ENCODE results near the gene NGLY1.

NGLY1 gene

DNA sequence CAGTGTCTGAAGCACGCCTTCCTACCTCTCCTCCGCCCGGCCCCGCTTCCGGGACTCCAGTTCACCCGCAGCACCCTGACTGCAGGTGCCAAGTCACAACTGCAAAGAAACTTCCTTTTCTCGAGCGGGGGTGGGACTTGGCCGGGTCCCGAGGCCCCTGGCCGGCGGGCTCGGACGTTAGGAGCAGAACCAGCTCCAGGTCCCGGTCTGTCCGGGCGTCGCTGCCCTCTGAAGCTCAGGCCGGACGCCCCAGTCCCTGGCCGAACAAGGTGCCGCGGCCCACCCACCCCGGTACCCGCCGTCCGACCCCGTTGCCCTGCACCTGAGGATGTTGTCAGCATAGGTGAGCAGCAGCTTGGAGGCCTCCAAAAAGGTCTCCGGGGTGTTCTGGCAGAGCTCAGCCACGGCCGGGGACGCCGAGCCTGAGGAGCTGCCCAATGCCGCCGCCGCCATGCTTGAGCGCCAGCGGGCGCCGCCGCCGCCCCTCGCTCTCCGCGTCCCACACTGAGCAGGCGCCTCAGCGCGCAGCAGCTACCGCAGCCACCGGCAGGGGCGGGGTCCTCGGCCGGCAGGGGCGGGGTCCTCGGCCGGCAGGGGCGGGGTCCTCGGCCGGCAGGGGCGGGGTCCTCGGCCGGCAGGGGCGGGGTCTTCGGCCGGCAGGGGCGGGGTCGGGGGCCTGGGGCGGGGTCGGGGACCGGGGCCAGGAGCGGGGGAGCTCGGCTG is at the start of gene NGLY1:
TSS of gene NGLY1 (minus strand) at position 506 of the 723 bp plus-strand sequence. CDS start at position 453, 53 bp downstream.
- H3K27me3 ChIP-seq (ENCODE audit: control insufficient read depth in 1 of 2, insufficient read depth in 2 of 2, low read length in 2 of 2) = no peaks in the 10 kb centered on the region
- H3K4me3 ChIP-seq (ENCODE audit: low read depth in 1 of 2, low read length in 2 of 2) = peak within 1 kb of the TSS; percentile 78 to 89
- no peaks in the 10 kb centered on the region for H3K9me3 ChIP-seq (ENCODE audit: low read length)
- H3K4me1 ChIP-seq (ENCODE audit: insufficient read depth, low read length) = peaks cover 19% of the 10 kb centered on the region
- H3K27ac ChIP-seq (ENCODE audit: low read depth, low read length) = peak within 1 kb of the TSS; percentile 91
- no peaks in the 10 kb centered on the region for H3K36me3 ChIP-seq (ENCODE audit: insufficient read depth, low read length)
- peak within 1 kb of the TSS; percentile 65 for H3K9ac ChIP-seq (ENCODE audit: low read length)

GRCh38 chr3:25831578-25831977 is 48.3 kb upstream of the NGLY1 start:
- no peak overlapping the region for H3K4me3 ChIP-seq (ENCODE audit: low read depth in 1 of 2, low read length in 2 of 2)
- no peaks in the 10 kb centered on the region for H3K27me3 ChIP-seq (ENCODE audit: control insufficient read depth in 1 of 2, insufficient read depth in 2 of 2, low read length in 2 of 2)
- no peaks in the 10 kb centered on the region for H3K36me3 ChIP-seq (ENCODE audit: insufficient read depth, low read length)
- H3K4me1 ChIP-seq (ENCODE audit: insufficient read depth, low read length) = peaks cover 6% of the 10 kb centered on the region
- H3K27ac ChIP-seq (ENCODE audit: low read depth, low read length) = no peak overlapping the region
- no peaks in the 10 kb centered on the region for H3K9me3 ChIP-seq (ENCODE audit: low read length)
- H3K9ac ChIP-seq (ENCODE audit: low read length) = no peak overlapping the region

GRCh38 chr3:25830373-25831280 is 47.4 kb upstream of the NGLY1 start:
- H3K9ac ChIP-seq (ENCODE audit: low read length) = no peak overlapping the region
- H3K27ac ChIP-seq (ENCODE audit: low read depth, low read length) = no peak overlapping the region
- no peak overlapping the region for H3K4me3 ChIP-seq (ENCODE audit: low read depth in 1 of 2, low read length in 2 of 2)
- peaks cover 10% of the 10 kb centered on the region for H3K4me1 ChIP-seq (ENCODE audit: insufficient read depth, low read length)
- no peaks in the 10 kb centered on the region for H3K9me3 ChIP-seq (ENCODE audit: low read length)
- no peaks in the 10 kb centered on the region for H3K27me3 ChIP-seq (ENCODE audit: control insufficient read depth in 1 of 2, insufficient read depth in 2 of 2, low read length in 2 of 2)
- H3K36me3 ChIP-seq (ENCODE audit: insufficient read depth, low read length) = no peaks in the 10 kb centered on the region

GRCh38 chr3:25826510-25826909 is 43.3 kb upstream of the NGLY1 start:
- Histone ChIP-seq H3K9ac (ENCODE audit: low read length) (no peak overlapping the region), H3K27ac (ENCODE audit: low read depth, low read length) (no peak overlapping the region), H3K4me3 (ENCODE audit: low read depth in 1 of 2, low read length in 2 of 2) (no peak overlapping the region), H3K9me3 (ENCODE audit: low read length) (no peaks in the 10 kb centered on the region), H3K36me3 (ENCODE audit: insufficient read depth, low read length) (no peaks in the 10 kb centered on the region), H3K27me3 (ENCODE audit: control insufficient read depth in 1 of 2, insufficient read depth in 2 of 2, low read length in 2 of 2) (no peaks in the 10 kb centered on the region), H3K4me1 (ENCODE audit: insufficient read depth, low read length) (peaks cover 10% of the 10 kb centered on the region)

DNA sequence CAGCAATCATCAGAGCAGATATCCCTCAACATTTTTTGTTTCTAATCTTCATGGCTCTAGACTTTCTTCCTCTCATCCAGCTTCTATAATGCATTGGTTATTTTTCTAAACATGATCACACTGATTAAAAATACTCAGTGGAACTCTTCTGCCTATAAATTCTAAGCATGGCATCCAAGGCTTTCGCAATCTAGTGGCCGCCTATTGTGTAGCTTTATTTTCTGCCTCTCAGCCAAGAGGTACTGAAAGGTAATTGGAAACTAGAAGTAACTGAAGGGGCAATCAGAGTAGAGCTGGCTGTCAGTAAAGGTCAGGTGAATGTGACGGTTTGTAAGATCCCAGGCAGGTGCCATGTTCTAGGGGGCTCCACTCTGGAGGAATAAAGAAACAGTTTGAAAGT is 40.1 kb upstream of the NGLY1 start:
- H3K9ac ChIP-seq (ENCODE audit: low read length) = no peak overlapping the region
- H3K4me3 ChIP-seq (ENCODE audit: low read depth in 1 of 2, low read length in 2 of 2) = no peak overlapping the region
- H3K4me1 ChIP-seq (ENCODE audit: insufficient read depth, low read length) = peaks cover 4% of the 10 kb centered on the region
- no peaks in the 10 kb centered on the region for H3K9me3 ChIP-seq (ENCODE audit: low read length)
- H3K36me3 ChIP-seq (ENCODE audit: insufficient read depth, low read length) = no peaks in the 10 kb centered on the region
- H3K27ac ChIP-seq (ENCODE audit: low read depth, low read length) = no peak overlapping the region
- H3K27me3 ChIP-seq (ENCODE audit: control insufficient read depth in 1 of 2, insufficient read depth in 2 of 2, low read length in 2 of 2) = no peaks in the 10 kb centered on the region

DNA sequence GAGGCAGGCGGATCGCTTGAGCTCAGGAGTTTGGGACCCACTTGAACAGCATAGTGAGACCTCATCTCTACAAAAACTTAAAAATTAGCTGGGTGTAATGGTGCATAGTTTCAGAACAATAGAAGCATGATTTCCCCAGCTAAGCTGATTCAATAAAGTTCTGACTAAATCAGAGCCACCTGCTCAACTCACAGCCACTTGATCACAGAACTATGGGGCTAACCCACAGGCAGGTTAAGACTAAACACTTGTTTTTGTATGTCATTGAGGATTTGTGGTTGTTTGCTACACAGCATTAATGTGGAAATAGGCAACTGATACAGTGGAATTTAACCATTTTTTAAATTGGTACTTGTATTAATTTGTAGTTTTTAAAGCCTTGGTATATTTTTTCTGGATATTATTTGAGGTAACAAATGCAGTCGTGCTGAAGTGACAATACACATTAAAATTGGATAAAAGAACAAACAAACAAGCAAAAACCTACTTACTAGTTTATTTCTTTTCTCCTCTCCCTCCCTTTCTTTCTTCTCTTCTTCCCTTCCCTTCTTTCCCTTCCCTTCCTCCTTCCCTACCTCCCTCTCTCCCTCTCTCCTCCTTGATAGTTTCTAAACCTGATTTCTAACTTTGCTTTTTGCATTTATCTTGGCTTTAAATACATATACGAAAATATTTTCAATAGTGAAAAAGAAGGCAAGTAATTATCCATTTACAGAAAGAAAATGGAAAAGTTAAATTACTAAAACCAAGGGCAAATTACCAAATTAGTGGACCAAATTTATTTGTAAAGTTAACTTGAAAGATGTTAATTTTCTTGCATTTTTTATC is 38.7 kb upstream of the NGLY1 start:
- Histone ChIP-seq H3K4me1 (ENCODE audit: insufficient read depth, low read length) (peaks cover 4% of the 10 kb centered on the region), H3K27me3 (ENCODE audit: control insufficient read depth in 1 of 2, insufficient read depth in 2 of 2, low read length in 2 of 2) (no peaks in the 10 kb centered on the region), H3K36me3 (ENCODE audit: insufficient read depth, low read length) (no peaks in the 10 kb centered on the region), H3K27ac (ENCODE audit: low read depth, low read length) (no peak overlapping the region), H3K9me3 (ENCODE audit: low read length) (no peaks in the 10 kb centered on the region), H3K9ac (ENCODE audit: low read length) (no peak overlapping the region), H3K4me3 (ENCODE audit: low read depth in 1 of 2, low read length in 2 of 2) (no peak overlapping the region)

DNA sequence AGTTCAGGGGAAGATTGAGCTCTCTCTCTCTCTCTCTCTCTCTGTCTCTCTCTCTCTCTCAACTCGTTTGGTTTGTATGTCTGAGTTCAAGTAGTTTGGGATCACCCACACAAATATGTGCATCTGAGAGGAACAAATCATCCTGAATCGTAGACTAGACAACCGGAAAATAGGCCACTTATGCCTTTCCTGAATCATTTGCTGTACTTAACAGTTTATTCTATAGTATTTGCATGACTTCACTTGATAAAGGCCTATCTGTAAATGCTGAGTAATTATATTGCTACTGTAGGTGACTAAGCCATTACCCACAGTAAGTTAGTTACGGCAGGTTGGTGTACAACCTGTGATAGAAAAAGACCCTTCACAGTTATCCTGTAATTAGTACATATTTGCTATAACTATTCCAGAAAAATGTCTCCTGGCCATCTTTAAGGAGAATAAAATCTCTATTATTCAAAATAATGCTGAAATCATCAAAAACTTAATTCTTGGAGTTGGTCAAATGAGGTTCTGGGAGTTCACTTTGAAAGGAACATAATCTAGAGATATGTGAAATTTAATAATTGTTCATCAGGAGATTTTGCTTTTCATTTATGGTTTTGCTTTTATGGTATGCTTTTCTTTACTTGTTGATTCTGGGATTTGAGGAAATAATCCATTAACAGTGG is 37.7 kb upstream of the NGLY1 start:
- Histone ChIP-seq H3K4me3 (ENCODE audit: low read depth in 1 of 2, low read length in 2 of 2) (no peak overlapping the region), H3K9me3 (ENCODE audit: low read length) (no peaks in the 10 kb centered on the region), H3K27ac (ENCODE audit: low read depth, low read length) (no peak overlapping the region), H3K27me3 (ENCODE audit: control insufficient read depth in 1 of 2, insufficient read depth in 2 of 2, low read length in 2 of 2) (no peaks in the 10 kb centered on the region), H3K9ac (ENCODE audit: low read length) (no peak overlapping the region), H3K4me1 (ENCODE audit: insufficient read depth, low read length) (no peaks in the 10 kb centered on the region), H3K36me3 (ENCODE audit: insufficient read depth, low read length) (no peaks in the 10 kb centered on the region)

DNA sequence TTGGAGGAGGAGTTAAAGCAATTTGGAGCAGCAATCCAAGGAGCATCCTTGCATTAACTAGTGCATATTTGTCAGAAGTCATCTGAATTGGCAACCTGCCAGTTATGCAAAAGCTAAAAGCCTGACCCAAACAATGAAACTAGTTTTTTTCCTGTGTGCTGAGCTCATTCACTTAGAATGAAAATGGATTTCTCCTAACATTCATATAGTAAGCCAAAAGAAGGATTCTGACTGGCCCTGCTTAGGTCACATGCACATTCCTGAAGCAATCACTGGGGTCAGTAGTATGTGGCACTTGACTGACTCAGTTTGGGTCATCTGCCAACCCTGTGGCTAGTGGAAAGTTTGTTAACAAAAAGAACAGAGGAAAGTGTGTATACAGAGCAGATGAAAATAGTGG is 37.1 kb upstream of the NGLY1 start:
- Histone ChIP-seq H3K9ac (ENCODE audit: low read length) (no peak overlapping the region), H3K4me1 (ENCODE audit: insufficient read depth, low read length) (no peaks in the 10 kb centered on the region), H3K9me3 (ENCODE audit: low read length) (no peaks in the 10 kb centered on the region), H3K4me3 (ENCODE audit: low read depth in 1 of 2, low read length in 2 of 2) (no peak overlapping the region), H3K27me3 (ENCODE audit: control insufficient read depth in 1 of 2, insufficient read depth in 2 of 2, low read length in 2 of 2) (no peaks in the 10 kb centered on the region), H3K36me3 (ENCODE audit: insufficient read depth, low read length) (no peaks in the 10 kb centered on the region), H3K27ac (ENCODE audit: low read depth, low read length) (no peak overlapping the region)

GRCh38 chr3:25818335-25818734 is 35.1 kb upstream of the NGLY1 start:
- Histone ChIP-seq H3K36me3 (ENCODE audit: insufficient read depth, low read length) (no peaks in the 10 kb centered on the region), H3K27ac (ENCODE audit: low read depth, low read length) (no peak overlapping the region), H3K9me3 (ENCODE audit: low read length) (no peaks in the 10 kb centered on the region), H3K4me1 (ENCODE audit: insufficient read depth, low read length) (no peaks in the 10 kb centered on the region), H3K9ac (ENCODE audit: low read length) (no peak overlapping the region), H3K27me3 (ENCODE audit: control insufficient read depth in 1 of 2, insufficient read depth in 2 of 2, low read length in 2 of 2) (no peaks in the 10 kb centered on the region), H3K4me3 (ENCODE audit: low read depth in 1 of 2, low read length in 2 of 2) (no peak overlapping the region)

DNA sequence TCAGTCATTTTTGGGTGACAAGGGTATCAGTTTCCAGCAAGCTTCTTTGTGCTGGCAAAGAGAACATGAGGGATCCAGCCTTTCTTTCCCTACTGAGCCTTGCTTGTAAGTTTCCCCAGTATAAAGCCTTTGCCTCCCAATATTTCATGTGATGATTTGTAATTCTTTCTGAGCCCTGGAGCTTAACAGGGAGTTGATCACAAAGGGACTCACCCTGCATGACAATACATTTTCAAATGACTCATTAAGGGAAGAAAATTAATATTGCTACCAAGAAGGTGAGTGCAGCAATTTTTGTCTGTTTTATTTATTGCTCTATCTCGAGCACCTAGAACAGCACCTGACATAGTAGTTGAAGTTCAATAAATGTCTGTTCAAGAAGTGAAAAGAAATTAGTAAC is 34.4 kb upstream of the NGLY1 start:
- H3K9ac ChIP-seq (ENCODE audit: low read length) = no peak overlapping the region
- H3K27me3 ChIP-seq (ENCODE audit: control insufficient read depth in 1 of 2, insufficient read depth in 2 of 2, low read length in 2 of 2) = no peaks in the 10 kb centered on the region
- H3K36me3 ChIP-seq (ENCODE audit: insufficient read depth, low read length) = no peaks in the 10 kb centered on the region
- H3K4me1 ChIP-seq (ENCODE audit: insufficient read depth, low read length) = no peaks in the 10 kb centered on the region
- no peak overlapping the region for H3K27ac ChIP-seq (ENCODE audit: low read depth, low read length)
- H3K9me3 ChIP-seq (ENCODE audit: low read length) = no peaks in the 10 kb centered on the region
- no peak overlapping the region for H3K4me3 ChIP-seq (ENCODE audit: low read depth in 1 of 2, low read length in 2 of 2)

GRCh38 chr3:25817107-25817506 is 33.9 kb upstream of the NGLY1 start:
- no peak overlapping the region for H3K4me3 ChIP-seq (ENCODE audit: low read depth in 1 of 2, low read length in 2 of 2)

More at GRCh38 chr3:25817107-25817506, 33.9 kb upstream of the NGLY1 start:
- H3K27me3 ChIP-seq (ENCODE audit: control insufficient read depth in 1 of 2, insufficient read depth in 2 of 2, low read length in 2 of 2) = no peaks in the 10 kb centered on the region
- H3K9me3 ChIP-seq (ENCODE audit: low read length) = no peaks in the 10 kb centered on the region
- no peaks in the 10 kb centered on the region for H3K4me1 ChIP-seq (ENCODE audit: insufficient read depth, low read length)
- H3K27ac ChIP-seq (ENCODE audit: low read depth, low read length) = no peak overlapping the region
- no peak overlapping the region for H3K9ac ChIP-seq (ENCODE audit: low read length)
- no peaks in the 10 kb centered on the region for H3K36me3 ChIP-seq (ENCODE audit: insufficient read depth, low read length)
